T-helper 2 cell (primary cell): ENCODE measurements around the gene PLEKHJ1.
A peak's percentile ranks its signal among the peaks of the same experiment; 100 is the strongest.

Experiments used
- DNase-seq, 5 experiments: peaks; one replicate each; pipeline versions ENCODE4 v3.0.0 to v3.0.0-alpha.2; 2012 to 2022

Gene PLEKHJ1

DNA sequence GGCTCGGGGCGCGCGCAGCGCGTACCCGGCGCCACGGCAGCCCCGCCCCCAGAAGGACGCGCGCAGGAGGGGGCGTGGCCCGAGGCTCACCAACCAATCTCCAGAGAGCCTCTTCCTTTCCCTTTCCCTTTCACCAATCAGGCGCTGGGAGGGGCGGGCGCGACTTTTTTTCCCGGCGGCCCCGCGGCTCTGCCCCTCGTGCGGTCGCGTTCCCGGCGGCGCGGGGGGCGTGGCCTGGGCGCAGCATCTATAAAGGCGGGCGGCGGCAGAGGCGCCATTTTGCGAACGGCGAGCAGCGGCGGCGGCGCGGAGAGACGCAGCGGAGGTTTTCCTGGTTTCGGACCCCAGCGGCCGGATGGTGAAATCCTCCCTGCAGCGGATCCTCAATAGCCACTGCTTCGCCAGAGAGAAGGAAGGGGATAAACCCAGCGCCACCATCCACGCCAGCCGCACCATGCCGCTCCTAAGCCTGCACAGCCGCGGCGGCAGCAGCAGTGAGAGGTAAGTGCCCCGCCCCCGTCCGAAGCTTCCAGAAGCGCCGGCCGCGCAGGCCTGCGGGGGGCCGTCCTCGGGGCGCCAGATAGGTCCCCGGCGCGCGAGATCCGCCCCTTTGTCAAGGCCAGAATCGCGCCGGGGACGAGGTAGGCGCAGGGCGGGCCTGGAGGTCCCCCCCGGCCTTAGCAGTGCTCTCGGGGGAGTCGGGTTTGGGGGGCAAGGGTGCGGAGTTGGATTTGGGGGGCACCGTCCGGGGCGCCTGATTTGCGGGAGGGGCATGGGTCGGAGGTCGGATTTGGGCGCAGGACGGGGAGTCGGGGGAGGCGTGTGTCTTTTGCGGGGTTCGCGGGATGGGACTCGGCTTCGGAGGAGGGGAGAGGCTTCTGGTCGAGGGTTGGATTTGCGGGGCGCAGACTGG is 33.4 kb upstream of the PLEKHJ1 start:
- peak; percentile 98 to 99 (median 98) for DNase-seq

DNA sequence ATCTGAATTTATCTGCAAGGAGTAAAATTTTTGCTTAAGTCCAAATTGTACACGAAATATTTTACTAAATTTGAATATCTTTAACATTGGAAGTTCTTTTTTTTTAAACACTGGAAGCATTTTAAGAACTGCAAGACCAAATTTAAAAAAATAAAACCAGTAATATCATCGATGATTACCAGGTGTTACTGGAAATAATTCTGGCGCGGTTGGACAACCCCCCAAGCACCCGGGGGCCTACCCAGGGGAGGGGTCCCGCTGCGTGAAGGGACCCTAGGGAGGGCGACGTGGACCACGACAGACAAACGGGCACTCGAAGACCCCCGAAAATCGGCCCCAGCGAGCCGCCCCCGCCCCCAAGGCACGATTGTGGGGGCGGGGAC is 32.7 kb upstream of the PLEKHJ1 start:
- no peak for DNase-seq

GRCh38 chr19:2268480-2268830 is 32.3 kb upstream of the PLEKHJ1 start:
- DNase-seq, result no peak

GRCh38 chr19:2266183-2266993 is 30.3 kb upstream of the PLEKHJ1 start:
- DNase-seq, result no peak

DNA sequence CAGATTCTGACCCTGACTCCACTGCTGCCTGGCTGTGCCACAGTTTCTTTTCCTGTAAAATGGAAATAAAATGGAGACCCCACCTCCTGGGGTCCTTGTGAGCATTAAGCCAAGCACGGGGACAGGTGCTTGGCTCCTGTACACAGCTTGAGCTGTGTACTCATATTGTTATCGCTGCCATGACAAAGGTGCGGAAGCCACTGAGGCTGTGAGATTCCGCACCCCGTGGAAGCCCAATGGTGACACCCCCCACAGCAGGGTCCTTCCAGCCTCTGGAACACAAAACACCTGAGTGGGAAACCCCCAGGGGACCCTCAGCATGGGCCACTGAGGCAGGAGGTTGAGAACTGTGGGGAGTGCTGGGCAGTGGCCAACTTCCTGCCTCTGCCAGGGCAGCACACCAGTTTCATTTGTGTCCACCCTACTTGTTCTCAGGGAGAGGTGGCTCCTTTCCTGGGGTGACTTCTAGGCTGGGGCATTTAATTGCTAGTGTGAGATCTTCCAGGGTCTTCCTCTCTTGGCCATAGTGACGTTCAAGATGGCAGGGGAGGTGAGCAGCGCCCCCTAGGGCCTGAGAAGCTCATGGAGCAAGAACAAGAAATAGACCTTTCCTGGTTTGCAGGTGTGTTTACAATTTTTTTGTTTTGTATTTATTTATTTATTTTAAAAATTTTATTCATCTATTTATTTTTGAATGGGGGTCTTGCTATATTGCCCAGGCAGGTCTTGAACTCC is 25.5 kb upstream of the PLEKHJ1 start:
- DNase-seq, result peak in 4 of 5 experiments; percentile 42 to 72 (median 47)

GRCh38 chr19:2260341-2260805 is 24.2 kb upstream of the PLEKHJ1 start:
- peak in 1 of 5 experiments; percentile 39 for DNase-seq

- DNase-seq, result no peak
These were observed 23.2 kb upstream of the PLEKHJ1 start for GRCh38 chr19:2259336-2259735.

DNA sequence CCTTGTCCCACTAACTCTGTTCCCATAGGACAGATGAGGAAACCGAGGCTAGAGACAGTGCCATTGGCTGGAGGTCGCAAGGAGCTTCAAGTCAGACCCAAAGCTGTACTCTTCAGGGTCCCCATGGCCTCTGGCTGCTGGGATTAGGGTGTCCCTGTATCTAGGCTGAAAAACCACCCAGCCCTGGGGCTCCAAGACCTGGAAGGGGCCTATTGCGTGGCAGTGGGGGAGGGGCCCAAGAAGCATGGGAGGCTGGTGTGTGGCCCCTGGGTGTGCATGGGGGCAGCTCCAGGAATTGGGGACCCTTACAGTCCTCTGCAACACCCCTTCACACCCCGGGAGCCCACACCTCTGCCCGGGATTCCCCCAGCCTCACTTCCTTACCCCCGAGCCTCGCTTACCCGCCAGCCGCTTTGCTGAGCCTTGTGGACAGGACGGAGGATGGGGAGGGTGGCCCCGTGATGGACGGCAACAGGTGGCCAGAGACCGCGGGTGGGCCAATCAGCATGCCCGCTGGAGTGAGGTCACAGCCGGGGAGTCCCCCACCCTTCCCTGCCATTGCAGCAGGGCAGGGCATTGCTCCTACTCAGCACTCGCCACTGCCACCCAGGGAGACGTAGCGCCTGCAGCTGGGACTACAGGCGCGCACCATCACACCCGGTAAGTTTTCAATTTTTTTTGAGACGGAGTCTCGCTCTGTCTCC is 20.0 kb upstream of the PLEKHJ1 start, which contains the start of gene JSRP1:
TSS of gene JSRP1 (minus strand) at position 436 of the 704 bp plus-strand sequence. CDS start 1,103 bp downstream, outside the sequence.
- DNase-seq, result no peak

DNA sequence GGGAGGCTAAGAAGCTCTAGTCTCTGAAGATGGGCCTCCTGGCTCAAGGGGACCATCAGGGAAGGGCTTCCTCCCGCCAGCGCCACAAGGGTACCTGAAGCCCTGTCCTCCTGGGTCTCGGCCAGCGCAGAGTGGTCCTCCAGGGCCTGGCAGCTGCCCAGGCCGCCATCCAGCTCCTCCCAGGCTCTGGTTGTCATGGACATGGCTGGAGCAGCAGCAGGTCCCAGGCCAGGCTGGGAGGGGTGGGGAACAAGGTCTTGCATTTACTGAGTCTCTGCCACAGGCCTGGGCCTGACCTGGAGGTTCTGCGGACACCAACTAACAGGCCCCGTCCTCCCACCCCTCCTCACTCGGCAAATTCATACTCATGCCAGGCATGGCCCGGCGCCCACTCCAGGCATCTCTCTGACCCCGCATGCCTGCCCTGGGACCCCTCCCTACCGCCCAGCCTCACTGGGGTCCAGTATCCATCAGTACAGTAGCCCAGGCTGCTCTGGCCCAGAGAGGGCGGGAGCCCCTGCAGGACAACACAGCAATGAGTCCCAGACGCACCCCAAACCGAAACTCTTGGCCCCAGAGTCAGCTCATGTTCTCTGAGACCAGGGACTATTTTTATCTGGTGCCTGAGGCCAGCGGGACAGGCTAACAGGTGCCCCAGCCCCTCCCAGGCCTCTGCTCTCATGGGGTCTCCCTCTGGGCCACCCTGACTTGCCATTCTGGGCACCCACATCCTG is 19.1 kb upstream of the PLEKHJ1 start:
- no peak for DNase-seq

DNA sequence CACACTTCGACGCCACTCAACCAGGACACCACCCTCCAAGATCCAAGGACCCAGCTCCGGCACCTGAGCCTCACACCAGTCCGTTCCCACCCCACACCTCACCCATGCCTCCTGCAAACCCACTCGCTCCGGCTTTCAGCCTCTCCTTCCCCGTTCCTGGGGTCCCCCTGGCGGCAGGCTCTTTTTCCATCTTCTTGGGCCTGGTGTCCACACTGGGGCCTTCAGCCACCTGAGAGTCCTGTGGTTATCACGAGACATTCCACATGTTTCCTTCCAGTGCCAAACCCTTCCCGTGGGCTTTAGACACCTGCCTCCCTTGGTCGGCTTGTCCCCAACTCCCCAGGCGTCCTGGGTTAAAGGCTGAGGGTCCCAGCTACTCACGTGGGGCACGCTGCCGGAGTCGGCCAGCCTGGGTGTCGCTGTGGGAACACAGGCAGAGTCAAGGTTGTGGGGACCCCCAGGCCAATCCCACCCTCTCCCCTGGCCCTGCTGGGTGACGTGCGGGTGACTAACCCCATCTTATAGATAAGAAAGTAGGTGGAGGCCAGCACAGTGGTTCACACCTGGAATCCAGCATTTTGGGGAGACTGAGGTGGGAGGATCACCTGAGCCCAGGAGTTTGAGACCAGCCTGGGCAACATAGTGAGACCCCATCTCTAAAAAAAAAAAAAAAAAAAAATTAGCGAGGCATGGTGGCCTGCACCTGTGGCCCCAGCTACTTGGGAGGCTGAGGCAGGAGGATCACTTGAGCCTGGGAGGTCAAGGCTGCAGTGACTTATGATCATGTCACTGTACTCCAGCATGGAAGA is 18.1 kb upstream of the PLEKHJ1 start:
- no peak for DNase-seq

GRCh38 chr19:2253106-2254063 is 17.3 kb upstream of the PLEKHJ1 start:
- peak in 3 of 5 experiments; percentile 22 to 54 (median 46) for DNase-seq

- DNase-seq, result no peak
These were observed 16.6 kb upstream of the PLEKHJ1 start for GRCh38 chr19:2252797-2253105.

GRCh38 chr19:2252055-2252796 is 16.1 kb upstream of the PLEKHJ1 start:
- no peak for DNase-seq

DNA sequence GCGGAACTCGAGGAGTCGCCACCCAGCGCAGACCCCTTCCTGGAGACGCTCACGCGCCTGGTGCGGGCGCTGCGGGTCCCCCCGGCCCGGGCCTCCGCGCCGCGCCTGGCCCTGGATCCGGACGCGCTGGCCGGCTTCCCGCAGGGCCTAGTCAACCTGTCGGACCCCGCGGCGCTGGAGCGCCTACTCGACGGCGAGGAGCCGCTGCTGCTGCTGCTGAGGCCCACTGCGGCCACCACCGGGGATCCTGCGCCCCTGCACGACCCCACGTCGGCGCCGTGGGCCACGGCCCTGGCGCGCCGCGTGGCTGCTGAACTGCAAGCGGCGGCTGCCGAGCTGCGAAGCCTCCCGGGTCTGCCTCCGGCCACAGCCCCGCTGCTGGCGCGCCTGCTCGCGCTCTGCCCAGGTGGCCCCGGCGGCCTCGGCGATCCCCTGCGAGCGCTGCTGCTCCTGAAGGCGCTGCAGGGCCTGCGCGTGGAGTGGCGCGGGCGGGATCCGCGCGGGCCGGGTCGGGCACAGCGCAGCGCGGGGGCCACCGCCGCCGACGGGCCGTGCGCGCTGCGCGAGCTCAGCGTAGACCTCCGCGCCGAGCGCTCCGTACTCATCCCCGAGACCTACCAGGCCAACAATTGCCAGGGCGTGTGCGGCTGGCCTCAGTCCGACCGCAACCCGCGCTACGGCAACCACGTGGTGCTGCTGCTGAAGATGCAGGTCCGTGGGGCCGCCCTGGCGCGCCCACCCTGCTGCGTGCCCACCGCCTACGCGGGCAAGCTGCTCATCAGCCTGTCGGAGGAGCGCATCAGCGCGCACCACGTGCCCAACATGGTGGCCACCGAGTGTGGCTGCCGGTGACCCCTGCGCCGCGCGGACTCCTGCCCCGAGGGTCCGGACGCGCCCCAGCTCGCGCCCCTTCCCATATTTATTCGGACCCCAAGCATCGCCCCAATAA is 15.3 kb upstream of the PLEKHJ1 start:
- DNase-seq, result no peak

GRCh38 chr19:2250766-2251105 is 14.6 kb upstream of the PLEKHJ1 start:
- DNase-seq, result no peak

- no peak for DNase-seq
These were observed 14.0 kb upstream of the PLEKHJ1 start for GRCh38 chr19:2249880-2250765.
